ENCODE data around the gene TAMM41.

DNA sequence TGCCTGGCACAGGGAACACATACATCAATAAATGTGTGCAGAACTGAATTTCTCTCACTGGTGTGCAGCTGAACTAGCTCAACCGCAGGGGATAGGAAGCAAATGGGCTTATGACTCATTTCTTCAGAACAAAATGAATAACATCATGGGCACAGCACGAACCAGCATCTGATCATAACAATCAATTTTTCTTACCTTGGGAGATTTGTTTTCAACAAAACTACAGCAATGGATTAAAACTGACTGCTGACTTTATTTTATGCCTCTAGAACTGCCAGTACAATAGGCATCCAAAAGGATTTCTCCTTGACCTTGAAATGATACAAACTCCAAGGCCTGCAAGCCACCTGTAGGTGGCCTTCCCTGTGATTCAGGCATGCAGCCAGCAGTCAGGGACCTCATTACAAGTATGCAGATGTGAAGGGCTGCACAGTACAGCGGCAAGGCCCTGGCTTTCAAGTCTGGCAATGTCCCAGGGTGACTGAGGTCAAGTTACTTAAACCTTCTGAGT, 26.1 kb downstream of the TAMM41 start:
- TF ChIP-seq EZH2 (IDR thresholded peaks at IDR 0.05; ENCODE audit: low read length, missing control alignments): no peak
- TF ChIP-seq, protein P1, sequence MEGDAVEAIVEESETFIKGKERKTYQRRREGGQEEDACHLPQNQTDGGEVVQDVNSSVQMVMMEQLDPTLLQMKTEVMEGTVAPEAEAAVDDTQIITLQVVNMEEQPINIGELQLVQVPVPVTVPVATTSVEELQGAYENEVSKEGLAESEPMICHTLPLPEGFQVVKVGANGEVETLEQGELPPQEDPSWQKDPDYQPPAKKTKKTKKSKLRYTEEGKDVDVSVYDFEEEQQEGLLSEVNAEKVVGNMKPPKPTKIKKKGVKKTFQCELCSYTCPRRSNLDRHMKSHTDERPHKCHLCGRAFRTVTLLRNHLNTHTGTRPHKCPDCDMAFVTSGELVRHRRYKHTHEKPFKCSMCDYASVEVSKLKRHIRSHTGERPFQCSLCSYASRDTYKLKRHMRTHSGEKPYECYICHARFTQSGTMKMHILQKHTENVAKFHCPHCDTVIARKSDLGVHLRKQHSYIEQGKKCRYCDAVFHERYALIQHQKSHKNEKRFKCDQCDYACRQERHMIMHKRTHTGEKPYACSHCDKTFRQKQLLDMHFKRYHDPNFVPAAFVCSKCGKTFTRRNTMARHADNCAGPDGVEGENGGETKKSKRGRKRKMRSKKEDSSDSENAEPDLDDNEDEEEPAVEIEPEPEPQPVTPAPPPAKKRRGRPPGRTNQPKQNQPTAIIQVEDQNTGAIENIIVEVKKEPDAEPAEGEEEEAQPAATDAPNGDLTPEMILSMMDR (conservative IDR thresholded peaks at IDR 0.05 in 1 of 2, IDR thresholded peaks at IDR 0.05 in 1 of 2; ENCODE audit: low read depth in 1 of 2, low read length in 2 of 2): peak in 1 of 2 donors; percentile 17
